DND-41 (cell line): ENCODE data around the gene AATK.

ENCODE experiments used
- EZH2 ChIP-seq: IDR thresholded peaks from 3 replicates; pipeline ENCODE4 v1.6.1; 2012; ENCODE audit warnings: borderline replicate concordance, low read depth, mild to moderate bottlenecking, moderate library complexity, low read length, inconsistent platforms; ENCODE audit not compliant: severe bottlenecking
- TF ChIP-seq, protein P1 (sequence below): IDR thresholded peaks from 2 replicates; pipeline ENCODE4 v1.5.1; 2012; ENCODE audit warnings: borderline replicate concordance, low read length, moderate library complexity, mild to moderate bottlenecking; ENCODE audit not compliant: poor library complexity, severe bottlenecking; ENCODE audit errors: extremely low read depth

GRCh38 chr17:81166033-81166492, at the start of gene AATK:
- TF ChIP-seq, protein P1, sequence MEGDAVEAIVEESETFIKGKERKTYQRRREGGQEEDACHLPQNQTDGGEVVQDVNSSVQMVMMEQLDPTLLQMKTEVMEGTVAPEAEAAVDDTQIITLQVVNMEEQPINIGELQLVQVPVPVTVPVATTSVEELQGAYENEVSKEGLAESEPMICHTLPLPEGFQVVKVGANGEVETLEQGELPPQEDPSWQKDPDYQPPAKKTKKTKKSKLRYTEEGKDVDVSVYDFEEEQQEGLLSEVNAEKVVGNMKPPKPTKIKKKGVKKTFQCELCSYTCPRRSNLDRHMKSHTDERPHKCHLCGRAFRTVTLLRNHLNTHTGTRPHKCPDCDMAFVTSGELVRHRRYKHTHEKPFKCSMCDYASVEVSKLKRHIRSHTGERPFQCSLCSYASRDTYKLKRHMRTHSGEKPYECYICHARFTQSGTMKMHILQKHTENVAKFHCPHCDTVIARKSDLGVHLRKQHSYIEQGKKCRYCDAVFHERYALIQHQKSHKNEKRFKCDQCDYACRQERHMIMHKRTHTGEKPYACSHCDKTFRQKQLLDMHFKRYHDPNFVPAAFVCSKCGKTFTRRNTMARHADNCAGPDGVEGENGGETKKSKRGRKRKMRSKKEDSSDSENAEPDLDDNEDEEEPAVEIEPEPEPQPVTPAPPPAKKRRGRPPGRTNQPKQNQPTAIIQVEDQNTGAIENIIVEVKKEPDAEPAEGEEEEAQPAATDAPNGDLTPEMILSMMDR, result no peak
- no peak for TF ChIP-seq EZH2
